HuH-7.5 (cell line): ENCODE data around the gene SLC6A1.

Experiments used
- DNase-seq: peaks from one replicate; pipeline ENCODE4 v3.0.0; 2011; ENCODE audit warnings: low spot score

The SLC6A1 gene

DNA sequence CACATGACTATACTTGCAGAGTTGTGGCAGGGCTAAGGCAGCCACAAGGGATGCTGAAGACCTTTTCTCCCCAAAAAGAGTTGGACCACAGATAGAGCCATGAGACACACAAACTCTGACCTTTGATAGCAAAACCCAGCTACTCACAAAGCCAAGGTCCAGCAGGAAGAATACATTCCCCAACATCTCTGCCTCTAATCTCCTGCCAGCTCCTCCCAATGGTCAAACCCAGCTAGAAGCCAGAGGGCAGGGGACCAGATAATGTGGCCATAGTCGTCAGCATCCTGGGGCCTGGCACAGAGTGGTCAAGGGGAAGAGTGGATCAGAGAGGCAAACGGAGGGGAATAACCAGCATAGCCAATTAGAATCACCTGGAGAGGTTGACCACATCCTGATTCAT is 28.2 kb downstream of the SLC6A1 start:
- DNase-seq: no peak

DNA sequence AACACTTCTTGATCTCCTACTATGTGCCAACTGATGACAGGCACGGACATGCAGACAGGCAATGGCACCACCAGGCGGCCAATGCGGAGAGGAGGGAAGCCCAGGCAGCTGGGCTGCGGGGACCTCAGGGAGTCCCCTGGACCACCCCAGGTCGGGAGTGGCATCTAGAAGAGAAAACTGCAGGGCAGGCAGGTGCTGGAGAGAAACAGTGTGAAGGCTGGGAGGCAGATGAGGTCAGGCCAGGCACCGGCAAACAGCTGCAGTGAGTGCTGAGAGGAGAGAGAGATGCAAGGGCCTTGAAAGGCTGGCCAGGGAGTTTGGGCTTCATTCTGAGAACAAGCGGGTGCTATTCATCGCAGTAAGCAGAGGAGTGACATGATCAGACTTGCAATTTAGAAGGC is 29.1 kb downstream of the SLC6A1 start:
- DNase-seq: no peak

DNA sequence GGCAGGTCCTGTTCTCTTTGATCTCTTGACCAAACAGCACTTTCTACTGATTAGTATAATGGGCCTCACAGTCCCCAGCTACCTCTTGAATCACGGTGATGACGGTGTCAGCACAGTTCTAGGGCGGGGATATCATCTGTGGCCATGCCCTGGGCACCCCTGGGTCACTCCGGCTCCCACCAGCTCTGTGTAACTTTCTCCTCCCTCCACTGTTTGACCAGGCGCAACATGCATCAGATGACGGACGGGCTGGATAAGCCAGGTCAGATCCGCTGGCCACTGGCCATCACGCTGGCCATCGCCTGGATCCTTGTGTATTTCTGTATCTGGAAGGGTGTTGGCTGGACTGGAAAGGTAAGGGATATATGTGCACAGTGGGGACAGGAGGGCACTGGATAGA is 29.6 kb downstream of the SLC6A1 start:
- no peak for DNase-seq

DNA sequence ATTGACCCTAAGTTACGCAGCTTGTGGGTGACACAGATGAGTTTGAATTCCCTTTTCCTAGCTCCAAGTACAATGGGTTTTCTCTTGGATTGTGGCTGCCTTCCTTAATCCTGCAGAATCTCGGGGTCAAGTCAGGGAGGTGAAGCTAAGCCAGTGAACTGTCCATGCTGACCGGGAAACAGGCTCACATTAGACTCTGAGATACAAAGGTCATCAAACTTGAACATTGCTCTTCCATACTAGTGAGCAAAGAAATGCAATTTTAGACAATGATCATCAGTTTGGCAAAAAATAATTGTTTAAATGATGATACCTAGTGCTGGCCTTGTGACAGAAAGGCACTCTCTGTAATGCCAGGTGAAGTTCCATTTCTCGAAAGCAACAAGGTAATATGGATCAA is 31.6 kb downstream of the SLC6A1 start:
- no peak for DNase-seq

DNA sequence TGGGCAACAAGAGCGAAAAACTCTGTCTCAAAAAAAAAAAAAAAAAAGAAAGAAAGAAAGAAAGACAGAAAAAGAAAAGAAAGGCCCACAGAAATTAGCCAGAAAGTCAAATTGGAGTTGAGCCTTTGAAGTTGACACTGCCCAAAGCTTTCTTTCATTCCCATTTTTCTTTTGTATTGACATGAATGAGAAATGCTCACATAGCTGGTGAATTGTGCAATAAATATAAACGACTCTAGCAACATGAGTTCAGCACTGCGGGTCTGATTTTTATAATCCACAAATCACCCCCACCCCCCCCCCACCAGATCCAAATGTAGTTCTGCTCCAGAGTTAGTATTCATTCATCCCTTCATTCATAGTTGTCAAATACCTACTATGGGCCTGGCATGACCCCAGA is 37.4 kb downstream of the SLC6A1 start:
- DNase-seq: no peak

DNA sequence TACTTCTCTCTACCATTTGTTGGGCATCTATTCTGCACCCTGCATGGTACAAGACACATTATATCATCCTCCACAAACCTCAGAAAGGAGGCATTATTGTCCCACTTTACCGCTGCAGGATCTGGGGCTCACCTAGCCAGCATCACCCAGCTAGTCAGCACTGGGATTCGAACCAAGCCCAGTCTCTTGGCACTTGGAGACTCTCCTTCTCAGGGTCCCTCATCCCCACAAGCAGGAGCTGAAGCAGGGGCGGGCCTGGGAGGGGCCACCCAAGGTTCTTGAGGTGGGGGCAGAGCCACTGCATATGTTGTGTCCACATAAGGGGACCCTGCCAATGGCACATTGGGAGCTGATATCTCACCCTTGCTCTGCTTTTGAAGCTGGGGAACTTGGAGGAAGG is 41.3 kb downstream of the SLC6A1 start:
- no peak for DNase-seq

DNA sequence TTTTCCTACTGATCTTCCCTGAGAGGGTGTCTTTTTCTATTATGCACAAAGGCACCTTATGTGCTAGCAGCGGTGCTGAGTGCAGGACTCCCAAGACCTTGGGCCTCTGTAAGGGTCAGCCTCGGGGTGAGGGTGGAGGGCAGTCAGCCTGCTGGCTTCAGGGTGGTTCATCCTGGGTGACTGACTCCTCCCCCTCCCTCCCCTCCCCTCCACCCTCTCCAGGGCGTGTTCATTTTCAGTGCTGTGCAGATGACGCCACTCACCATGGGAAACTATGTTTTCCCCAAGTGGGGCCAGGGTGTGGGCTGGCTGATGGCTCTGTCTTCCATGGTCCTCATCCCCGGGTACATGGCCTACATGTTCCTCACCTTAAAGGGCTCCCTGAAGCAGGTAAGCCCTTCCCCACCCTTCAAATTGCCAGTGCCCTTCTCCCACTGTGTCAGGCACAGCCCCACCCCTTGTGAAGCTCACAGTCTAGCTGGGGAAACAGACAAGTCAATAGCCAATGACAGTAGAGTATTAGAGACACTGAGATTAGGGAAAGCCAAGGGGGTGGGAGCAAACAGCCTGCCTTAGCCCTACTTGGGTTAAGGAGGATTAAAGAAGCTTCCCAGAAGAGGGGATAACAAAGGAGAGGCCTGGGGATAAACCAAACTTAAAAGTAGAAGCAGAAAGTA is 41.9 kb downstream of the SLC6A1 start:
- DNase-seq: no peak

DNA sequence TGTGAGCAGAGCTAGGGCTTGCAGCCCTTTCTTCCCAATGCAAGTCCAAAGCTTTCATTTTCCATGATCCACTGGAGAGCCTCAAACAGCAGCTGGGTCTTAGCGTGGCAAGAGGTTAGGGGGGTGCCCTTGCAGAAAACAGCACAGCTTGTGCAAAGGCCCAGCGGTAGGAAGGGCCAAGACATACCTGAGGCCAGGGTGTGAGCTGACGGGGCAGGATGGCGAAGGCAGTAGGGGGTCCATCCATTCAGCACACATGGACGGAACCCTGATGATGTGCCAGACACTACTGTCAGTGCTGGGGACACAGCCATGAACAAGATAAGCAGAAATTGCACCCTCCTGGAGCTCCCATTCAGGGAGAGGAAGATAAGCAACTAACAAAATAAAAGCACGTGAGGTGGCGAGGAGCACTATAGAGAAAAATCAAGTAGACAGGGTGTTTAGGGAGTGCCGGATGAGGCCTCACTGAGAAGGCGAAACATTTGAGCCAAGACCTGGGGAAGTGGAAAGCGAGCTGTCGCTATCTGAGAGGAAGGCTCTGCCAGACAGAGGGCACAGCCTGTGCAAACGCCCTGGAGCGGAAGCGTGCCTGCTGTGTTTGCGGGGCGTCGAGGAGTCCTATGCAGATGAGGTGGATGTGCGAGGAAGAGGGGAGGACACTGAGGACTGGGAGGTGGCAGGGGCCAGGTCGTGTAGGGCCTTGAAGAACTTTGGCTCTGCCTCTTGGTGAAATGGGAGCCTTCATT is 43.4 kb downstream of the SLC6A1 start:
- no peak for DNase-seq

DNA sequence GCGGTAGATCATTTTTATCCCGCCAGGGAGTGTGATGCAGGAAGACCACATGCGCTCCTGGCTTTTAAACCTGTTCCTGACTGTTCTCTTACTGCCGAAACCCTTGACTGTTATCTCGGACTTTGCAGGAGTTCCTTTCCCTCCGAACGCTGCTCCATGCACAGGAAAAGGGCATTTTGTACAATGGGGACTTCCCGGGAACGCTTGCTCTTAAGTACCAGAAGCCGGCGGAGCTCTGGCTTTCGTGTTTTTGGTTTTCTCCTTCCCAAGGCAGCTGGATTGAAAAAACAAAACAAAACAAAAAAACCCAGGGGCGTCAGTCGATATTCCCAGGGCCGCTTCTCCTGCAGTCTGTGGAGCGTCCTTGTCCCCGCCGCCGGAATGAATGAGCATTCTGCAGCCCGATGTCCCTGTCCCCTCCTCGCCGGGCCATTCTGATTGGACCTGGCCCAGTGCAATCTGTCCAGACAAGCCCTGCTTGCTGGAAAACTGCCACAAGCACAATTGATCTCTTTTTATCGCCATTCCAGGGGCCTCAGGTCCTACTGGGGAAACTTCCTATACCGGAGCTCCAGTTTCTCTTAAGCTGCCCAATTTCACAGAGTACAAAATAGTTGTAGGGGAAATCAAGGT is 44.8 kb downstream of the SLC6A1 start:
- no peak for DNase-seq

DNA sequence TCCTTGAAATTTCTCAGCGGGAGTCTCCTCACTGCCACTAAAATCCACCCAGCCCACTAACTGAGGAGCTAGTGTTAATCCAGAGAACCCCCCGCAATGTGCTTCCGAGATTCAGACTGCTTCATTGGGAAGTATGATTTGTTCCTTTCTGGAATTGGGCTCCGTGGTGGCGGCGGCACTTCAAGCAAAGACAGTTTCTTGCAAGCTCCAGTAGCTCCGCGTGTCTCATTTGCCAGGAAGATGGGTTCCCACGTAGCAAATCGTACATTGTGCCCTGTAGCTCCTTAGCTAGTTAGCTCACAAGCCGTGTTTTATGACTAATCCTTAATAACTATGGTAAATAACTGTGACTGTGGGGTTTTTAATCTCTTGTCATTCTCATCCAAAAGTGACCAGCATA is 45.4 kb downstream of the SLC6A1 start:
- DNase-seq: no peak

DNA sequence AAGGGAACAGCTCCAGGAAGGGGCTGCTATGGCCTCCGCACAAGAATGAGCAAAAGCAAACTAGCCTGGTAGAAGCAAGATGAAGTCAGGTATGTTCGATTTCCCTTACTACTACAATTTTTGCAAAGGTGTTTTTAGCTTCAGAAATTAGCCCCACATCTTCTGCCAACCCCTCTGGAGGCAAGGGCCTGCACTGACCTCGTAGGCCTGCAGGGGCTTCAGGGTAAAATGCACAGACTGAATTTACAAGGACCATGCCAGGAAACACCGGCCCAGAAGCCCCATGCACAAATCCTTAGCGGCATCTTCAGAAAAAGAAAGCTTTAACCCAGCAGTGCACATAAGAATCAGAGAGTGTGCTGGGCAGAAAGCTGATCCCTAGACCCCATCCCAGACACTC is 53.0 kb downstream of the SLC6A1 start:
- no peak for DNase-seq

DNA sequence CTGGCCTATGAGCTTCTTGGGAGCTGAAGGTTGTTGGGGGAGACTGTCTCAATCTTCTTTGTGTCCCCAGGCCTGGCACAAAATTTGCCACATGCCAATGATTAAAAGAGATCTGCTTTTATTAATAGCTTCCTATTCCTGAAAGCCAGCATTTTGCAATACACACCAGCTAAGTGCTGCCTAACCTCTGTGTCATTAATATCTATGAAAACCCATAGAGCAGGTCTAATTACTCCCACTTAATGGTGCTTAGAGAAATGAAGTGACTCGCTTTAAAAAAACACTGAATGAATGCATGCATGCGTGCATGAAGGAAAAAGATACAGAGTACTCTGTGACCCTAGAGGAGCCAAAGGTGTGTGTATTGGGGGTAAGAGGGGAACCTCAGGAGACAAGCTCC is 55.0 kb downstream of the SLC6A1 start:
- DNase-seq: no peak

DNA sequence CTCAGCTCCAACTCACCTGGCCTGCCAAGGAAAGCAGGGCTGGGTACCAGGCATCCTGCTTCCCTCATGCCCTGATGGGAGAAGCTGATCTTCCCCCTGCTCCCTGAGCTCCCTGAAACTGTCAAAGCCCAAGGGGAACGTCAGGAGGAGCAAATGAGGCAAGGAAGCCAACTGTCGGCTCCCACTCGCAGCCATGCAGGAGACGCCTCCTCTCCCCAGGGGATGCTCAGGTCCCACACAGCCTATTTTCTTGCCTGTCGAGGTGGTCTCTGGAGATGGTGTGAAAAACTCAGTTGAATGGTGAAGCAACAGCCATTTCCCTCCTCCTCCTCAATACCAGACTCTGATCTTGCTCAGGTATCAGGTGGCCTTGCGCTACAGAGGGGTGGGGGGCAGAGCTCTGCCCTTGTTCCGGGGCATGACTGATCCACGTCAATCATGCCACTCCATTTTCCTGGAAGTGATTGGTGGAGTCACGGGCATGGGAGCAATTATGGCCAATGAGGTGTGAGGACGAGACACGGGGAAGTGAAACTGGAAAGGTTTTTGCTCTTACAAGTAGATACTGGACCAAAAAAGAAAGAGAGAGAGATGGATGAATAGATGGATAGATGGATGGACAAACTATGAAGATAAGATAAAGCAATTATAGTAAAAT is 58.2 kb downstream of the SLC6A1 start:
- DNase-seq: no peak

DNA sequence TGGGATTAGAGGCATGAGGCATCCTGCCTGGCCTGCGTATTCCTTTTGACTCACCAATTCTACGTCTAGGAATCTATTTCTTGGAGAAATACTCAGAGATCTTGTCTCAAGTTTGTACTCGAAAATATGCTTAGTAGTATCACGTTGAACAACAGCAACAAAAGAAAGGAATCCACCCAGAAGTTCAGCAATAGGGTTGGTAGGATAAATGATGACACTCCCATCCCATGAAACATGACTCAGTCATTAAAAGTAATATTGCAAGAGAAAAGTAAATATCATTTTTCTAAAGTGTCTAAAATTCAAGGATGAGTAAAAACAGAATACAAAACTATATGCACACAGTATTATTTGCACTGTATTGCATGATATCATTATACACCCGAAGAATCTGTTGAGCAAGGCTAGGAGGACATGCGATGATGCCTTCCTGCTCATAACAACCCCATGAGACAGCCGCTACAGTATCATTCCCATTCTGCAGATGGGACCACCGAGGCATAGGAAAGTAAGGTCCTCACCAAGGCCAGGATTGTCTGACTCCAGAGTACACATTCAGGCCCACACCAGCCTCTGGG is 61.5 kb downstream of the SLC6A1 start:
- no peak for DNase-seq

DNA sequence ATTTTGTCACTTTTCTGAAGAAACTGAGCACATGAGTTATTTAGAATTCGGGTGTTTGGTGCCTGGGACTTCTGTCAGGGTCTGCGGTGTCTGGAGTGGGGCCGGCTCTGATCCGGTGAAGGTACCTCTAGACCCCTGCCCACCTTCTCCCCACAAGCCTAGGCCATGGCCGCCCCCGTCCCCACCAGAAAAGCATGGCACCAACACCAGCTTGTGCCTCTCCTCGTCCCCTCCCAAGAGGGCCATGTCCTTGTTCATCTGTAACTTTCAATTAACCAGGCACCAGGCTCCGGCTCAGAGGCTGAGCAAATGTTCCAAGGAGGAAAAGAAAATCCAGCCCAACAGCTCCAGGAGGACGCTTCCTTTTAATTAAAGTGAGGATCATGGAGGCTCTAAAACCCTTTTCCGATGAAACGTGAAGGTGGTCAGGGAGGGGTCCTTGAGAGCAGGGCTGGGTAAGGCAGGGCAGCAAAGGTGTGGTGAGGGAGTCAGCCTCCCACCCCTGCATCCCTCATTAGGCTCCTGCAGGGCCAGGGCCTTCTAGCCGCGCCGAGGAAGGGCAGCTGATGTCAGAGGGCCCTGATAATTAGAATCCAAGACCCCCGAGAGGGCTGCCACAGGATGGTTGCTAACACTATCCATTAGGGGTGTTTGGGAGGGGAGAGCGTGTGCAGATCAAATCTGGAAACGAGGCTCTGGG is 62.3 kb downstream of the SLC6A1 start:
- no peak for DNase-seq

DNA sequence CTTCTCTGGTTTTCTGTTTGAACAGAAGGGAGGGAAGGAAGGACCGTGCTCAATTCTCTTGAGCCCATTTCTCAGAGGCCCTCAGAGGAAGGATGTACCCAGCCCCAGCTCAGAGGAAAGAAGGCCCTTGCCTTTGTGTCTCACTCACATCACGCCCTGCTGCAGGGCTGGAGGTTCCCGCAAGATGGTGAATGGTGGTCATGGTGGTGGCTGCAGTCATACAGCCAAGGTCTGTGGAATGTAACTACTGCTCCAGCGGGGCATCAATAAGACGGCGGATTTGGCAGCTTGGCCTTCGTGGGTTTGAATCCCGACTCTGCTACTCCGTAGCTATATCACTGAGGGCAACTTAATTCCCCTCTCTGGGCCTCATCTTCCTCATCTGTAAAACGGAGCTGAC is 62.9 kb downstream of the SLC6A1 start:
- no peak for DNase-seq

DNA sequence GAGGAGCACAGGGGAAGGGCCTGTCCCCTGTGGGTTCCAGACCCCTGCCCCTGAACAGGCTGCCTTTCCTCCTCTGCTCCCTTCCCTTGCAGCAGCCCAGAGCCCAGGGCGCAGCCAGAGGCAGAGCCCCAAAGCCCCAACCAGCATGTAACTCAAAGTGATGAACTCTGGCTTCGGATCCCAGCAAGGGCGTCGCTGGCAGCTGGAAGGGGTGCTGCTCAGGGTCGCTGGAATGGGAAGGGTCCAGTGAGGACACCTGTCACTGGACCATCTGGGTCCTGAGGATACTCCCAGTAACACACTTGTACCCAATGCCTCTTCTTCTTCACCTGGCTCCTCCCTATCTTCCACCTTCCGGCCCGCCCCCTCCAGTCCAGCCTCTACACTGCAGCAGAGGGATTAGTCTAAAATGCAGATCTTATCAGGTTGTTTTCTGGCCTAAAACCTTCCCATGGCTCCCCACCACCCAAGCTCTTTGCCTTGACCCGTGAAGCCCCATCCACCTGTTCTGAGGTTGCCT is 64.0 kb downstream of the SLC6A1 start:
- DNase-seq: no peak

DNA sequence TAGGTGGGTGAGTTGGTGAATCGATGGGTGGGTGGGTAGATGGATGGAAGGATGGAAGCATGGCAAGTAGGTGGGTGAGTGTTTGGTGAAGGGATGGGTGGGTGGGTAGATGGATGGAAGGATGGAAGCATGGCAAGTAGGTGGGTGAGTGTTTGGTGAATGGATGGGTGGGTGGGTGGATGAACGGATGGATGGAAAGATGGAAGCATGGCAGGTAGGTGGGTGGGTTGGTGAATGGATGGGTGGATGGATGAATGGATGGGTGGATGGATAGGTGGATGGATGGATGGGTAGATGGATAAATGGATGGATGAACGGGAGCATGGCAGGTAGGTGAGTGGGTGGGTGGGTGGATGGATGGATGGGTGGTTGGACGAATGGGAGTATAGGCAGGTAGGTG is 65.1 kb downstream of the SLC6A1 start:
- DNase-seq: no peak

DNA sequence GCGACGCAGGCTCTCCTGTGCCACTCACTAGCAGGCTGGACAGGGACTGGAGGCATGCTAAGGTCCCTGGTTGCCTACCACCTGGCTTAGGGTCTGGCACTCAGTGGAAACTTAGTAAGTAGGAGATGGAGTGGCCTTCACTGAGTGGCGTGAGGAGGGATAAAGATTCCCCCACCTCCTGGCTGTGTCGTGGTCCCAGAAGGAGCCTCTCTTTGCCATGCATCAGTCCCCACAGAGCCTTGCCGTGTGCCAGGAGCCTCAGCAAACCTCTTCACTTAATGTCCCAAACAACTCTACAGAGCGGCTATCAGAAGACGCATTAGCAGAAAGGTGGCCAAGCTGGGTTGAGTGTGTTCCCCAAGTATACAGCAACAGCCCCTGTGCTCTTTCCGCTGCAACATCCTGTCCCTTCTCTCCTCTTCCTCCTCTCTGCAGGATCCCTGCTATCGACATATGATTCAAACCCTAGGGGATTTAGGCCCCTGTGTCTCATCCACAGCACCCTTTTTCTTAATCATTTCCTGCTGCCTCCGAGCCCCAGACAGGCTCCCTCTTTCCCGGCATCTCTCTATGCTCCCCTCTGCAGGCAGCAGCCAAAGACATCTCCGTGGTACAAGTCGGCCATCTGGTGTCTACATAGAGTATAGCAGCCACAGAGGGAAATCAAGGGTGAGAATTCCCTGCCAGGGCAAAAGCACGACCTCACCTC is 66.7 kb downstream of the SLC6A1 start:
- peak; percentile 86 for DNase-seq

DNA sequence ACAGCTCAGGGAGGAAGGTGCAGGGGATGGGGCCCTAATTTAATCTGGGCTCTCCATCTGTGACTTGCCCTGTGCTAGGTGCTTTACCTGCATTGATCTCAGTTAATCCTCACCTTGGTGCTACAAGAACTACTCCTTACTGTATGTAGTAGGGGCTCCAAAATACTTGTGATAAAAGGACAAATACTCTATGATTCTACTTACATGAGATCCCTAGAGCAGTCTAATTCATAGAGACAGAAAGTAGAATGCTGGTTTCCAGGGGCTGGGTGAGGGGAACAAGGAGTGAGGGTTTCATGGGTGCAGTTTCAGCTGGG is 67.2 kb downstream of the SLC6A1 start:
- no peak for DNase-seq
